ENCODE data around the gene CD207.
"Not testable (repeated sequence)": the region's sequence is repeated elsewhere in the genome, so short reads cannot be mapped to it uniquely, and the experiment has no call there.

The CD207 gene

GRCh38 chr2:70835643-70836042, at the start of gene CD207:
Gene CD207 (minus strand): TSS chr2:70835816. CDS start chr2:70835776, 40 bp downstream.
- DNase-seq: no peak

- DNase-seq: not testable (repeated sequence)
Observed at GRCh38 chr2:70878543-70878942, 42.9 kb upstream of the CD207 start.

- not testable (repeated sequence) for DNase-seq
Observed at GRCh38 chr2:70876138-70876537, 40.5 kb upstream of the CD207 start.

DNA sequence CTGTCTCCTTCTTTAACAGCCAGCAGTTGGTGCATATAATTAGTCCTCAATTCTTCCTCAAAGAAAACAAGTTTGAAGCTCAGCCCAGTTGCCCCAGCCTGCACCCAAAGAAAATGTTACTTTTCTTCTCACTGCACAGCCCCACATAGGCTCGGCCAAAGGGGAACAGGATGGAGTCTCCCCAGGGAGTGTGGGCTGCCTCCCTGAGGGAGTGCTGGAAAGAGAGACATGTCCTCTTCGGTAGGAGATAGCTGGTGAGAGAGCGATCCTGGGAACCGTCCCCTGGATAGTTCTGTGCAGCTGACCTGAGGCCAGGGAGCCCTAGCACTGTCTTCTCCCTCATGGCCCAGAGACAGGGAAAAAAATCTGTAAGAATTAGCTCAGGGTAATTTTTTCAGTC, 37.9 kb upstream of the CD207 start:
- DNase-seq: no peak

- DNase-seq: peak; percentile 77
Observed at GRCh38 chr2:70871398-70872211, 36.0 kb upstream of the CD207 start.

DNA sequence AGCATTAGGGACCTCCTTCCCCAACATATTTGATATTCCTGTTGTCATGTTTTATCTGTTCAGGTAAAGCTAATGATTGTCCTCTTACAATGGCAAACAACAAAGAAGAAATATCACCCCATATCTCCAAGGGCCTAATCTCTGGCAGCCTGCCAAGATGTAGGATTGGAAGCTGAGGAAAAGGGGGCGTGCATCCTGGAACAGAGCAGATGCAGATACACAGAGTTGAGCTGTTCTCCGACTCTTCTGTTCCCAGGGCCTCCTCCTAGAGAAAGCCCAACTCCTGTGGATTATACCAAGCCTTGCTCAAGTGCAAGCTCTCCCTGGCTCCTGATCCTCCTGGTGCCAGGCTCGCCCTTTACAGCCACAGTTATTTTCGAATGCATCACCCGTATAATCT, 35.2 kb upstream of the CD207 start:
- DNase-seq: no peak

- DNase-seq: no peak
Observed at GRCh38 chr2:70868970-70869369, 33.4 kb upstream of the CD207 start.

DNA sequence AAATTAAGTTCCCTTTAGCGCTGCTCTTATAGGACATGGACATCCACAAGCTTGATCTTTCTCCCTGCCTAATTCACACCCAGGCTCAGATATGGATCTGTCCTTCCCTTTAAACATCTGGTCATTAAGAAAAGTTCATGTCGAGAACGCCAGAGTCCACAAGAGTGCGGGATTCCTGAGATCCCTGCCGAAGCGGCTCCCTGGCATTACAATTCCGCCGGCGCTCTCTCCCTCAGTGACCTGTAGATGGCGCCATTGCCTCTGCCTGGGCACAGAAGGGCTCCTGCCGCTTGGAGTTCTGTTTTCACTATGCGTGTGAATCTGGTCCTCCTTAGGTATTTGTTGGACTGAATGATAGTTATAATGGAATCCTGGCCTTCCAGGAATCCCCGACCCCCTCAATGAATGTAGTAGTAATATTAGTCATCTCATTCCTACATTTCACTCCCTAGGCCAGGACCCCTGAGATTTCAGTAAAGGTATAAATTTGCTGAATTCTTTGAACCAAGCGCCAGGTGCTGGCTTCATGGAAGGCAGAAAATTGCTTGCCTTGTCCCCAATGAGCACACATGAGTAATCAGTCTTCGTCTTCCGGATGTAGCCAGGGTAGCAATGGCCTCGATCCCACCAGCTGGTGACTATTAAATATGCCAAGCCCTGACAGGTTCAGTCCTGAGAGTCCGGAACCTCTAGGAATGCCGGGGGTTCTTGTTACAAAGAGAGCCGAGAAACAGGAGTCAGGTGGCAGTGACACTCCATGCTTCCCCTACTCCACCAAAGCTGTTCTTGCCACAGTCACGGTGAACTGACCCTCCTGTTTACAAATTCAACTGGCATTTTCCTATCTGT, 26.4 kb upstream of the CD207 start:
- peak; percentile 76 for DNase-seq

DNA sequence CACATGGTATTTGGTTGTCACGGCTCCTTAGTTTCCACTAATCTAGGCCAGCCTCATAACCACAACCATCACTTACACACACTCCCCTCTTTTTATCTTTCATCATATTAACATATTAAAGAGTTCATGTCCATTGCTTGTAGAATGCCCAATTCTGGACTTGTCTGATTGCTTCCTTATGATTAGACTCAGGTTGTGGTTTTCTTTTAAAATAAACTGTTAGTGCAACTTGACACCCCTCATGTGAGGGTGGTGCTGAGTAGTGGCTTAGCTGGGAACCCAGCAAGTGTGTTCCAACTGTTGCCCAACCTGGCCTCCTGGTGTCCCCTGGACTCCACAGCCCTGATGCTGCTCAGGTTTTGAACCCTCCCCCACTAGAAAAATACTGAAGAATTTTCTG, 20.1 kb upstream of the CD207 start:
- no peak for DNase-seq

DNA sequence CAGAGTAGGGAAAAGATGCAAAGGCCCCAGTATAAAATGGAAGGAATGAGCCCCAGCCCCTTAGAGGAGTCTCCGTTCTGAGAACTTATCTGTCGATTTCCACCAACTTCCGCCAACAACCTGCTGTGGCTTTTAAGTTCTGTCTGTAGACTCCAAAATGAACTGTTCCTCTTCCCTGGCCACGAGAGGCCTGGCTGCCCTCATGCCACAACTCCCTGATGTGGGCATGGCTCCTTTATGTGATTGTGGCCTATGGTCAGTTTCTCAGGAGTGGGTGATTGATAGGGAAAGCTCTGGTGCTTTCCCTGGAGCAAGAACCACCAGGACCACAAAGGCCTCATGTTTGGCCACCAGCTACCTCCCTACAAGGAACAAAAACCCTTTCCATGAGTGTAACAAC, 18.8 kb upstream of the CD207 start:
- no peak for DNase-seq

DNA sequence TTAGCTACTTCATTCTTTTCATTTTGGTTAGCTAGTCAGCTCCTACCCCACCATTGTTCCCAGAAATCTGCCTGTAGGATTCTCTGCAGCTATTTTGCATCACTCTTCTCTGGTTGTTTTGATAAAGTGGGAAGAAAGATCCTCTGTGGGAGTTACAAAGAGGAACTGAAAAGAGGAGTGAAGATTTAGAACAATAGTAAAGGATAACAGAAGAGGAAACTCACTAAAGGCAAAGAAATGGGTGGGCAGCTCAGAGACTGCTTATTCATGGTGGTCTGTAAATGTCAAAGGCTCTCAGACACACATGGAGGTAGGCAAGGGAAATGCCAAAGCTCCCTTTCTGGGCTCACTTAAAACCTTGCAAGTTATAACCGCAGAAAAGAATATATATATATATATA, 17.2 kb upstream of the CD207 start:
- no peak for DNase-seq

DNA sequence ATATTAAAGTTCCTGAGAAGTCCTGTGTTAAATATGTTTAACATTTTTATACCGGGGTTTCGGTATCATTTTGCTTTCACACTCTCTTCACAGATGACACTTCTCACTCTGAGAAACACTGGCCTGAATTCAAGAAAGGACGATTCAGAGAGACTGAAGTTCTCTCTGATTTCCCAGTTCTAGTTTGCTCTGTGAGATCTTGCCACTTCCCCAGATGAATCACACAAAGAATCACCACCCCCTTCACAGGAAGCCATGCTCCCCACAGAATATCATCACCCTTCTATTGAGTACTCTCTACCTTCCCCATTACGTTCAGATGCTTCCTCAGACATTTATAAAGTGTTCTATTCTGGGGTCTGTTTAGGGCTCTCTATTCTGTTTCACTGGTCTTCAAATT, 16.1 kb upstream of the CD207 start:
- DNase-seq: no peak

DNA sequence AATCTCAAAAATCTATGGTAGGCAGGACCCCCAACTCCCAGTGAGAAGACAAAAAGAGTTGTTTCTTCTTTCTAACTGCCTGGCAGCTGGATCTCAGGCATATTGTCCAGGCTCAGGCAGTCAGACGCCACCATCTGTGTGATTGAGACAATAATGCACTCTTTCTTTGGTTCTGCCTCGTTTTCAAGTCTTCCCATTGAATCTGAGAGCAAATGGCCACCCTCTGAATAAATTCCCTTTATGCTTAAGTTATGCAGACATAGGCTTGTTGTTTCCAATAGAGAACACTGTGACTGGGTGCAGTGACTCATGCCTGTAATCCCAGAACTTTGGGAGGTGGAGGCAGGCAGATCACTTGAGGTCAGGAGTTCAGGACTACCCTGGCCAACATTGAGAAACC, 15.3 kb upstream of the CD207 start:
- no peak for DNase-seq

DNA sequence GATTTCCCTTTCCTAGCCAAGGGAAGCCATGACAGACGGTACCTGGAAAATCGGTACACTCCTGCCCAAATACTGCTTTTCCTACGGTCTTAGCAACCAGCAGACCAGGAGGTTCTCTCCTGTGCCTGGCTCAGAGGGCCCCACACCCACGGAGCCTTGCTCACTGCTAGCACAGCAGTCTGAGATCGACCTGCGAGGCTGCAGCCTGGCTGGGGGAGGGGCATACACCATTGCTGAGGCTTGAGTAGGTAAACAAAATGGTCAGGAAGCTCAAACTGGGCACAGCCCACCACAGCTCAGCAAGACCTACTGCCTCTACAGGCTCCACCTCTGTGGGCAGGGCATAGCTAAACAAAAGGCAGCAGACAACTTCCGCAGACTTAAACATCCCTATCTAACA, 6.8 kb upstream of the CD207 start:
- DNase-seq: no peak

- DNase-seq: no peak
Observed at GRCh38 chr2:70837980-70838925, 2.6 kb upstream of the CD207 start.

DNA sequence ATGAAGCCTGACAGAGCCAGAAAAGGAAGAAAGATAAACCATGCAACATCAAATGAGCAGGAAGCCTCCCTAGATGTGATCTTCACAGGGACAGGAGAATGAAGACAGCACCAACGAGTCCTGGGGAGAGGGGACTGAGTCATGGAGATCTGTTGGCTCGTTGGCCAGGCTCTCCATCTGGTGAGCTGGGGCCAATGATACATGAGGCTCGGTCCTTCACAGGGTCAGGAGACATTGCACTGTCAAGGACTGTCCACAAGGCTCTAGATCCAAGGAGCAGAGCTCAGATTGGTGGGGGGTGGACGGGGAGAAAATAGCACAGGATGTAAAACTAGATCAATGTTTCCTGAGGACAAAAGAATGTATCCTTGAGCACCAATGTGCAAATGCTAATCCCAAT, 735 bp downstream of the CD207 start:
- no peak for DNase-seq

GRCh38 chr2:70834106-70834505, 1.5 kb downstream of the CD207 start:
- no peak for DNase-seq

GRCh38 chr2:70833246-70833645, 2.4 kb downstream of the CD207 start:
- DNase-seq: no peak

GRCh38 chr2:70832386-70832785, 3.2 kb downstream of the CD207 start:
- DNase-seq: no peak

- DNase-seq: no peak
Observed at GRCh38 chr2:70831861-70832260, 3.8 kb downstream of the CD207 start.

GRCh38 chr2:70830366-70830765, 5.2 kb downstream of the CD207 start:
- DNase-seq: no peak

GRCh38 chr2:70829916-70830315, 5.7 kb downstream of the CD207 start:
- no peak for DNase-seq

Data from NCI-H146 (cell line).